Epithelial cell of proximal tubule (primary cell): ENCODE measurements around the gene MALT1. TPM values are rescaled to one million over a fixed set of nuclear protein-coding genes. Genes with fewer than 3 reads are reported as not detected.
A peak's percentile ranks its signal among the peaks of the same experiment; 100 is the strongest.

ENCODE experiments used
- DNase-seq: peaks from one replicate; pipeline ENCODE4 v3.0.0-alpha.2; 2011; ENCODE audit warnings: low read depth
- H3K4me3 ChIP-seq: 2 replicates; pipeline ENCODE4 v1.5.1; 2011; ENCODE audit warnings: low read depth, mild to moderate bottlenecking, low read length
- CTCF ChIP-seq: conservative IDR thresholded peaks from 2 replicates; pipeline ENCODE4 v1.5.1; 2012; ENCODE audit warnings: low read depth, mild to moderate bottlenecking, low read length
- total RNA-seq: library from RNA; depleted of rRNA; stranded (reverse); fragments of >200 nt; gene quantifications from 2 replicates; pipeline ENCODE4 v1.2.3, GENCODE V29; 2015

Gene MALT1
- total RNA-seq, 1 donor from 2014 or later: 47.7 TPM

- TF ChIP-seq CTCF: no peak
- DNase-seq: no peak
- no peak overlapping the region for H3K4me3 ChIP-seq
These were observed 2.9 kb downstream of the MALT1 start for GRCh38 chr18:58674159-58674558.

- H3K4me3 ChIP-seq: no peak overlapping the region
- TF ChIP-seq CTCF: no peak
- DNase-seq: no peak
These were observed 3.7 kb downstream of the MALT1 start for GRCh38 chr18:58674863-58675472.

GRCh38 chr18:58676270-58676669 is 5.0 kb downstream of the MALT1 start:
- DNase-seq: no peak
- no peak for TF ChIP-seq CTCF
- no peak overlapping the region for H3K4me3 ChIP-seq

- H3K4me3 ChIP-seq: no peak overlapping the region
- no peak for TF ChIP-seq CTCF
- peak; percentile 90 for DNase-seq
These were observed 11.3 kb downstream of the MALT1 start for GRCh38 chr18:58682429-58683069.

- DNase-seq: no peak
- TF ChIP-seq CTCF: no peak
- H3K4me3 ChIP-seq: no peak overlapping the region
These were observed 16.6 kb downstream of the MALT1 start for GRCh38 chr18:58687871-58688308.

GRCh38 chr18:58690259-58690658 is 19.0 kb downstream of the MALT1 start:
- no peak overlapping the region for H3K4me3 ChIP-seq
- TF ChIP-seq CTCF: no peak
- DNase-seq: no peak

GRCh38 chr18:58691256-58691655 is 20.0 kb downstream of the MALT1 start:
- no peak for TF ChIP-seq CTCF
- no peak overlapping the region for H3K4me3 ChIP-seq
- no peak for DNase-seq
